DND-41 (cell line): Measurements from ENCODE around the gene CCDC24.

Experiments
- CTCF ChIP-seq: IDR thresholded peaks from 2 replicates; pipeline ENCODE4 v1.5.1; 2012; ENCODE audit warnings: borderline replicate concordance, low read length, moderate library complexity, mild to moderate bottlenecking; ENCODE audit not compliant: poor library complexity, severe bottlenecking; ENCODE audit errors: extremely low read depth
- EZH2 ChIP-seq: IDR thresholded peaks from 3 replicates; pipeline ENCODE4 v1.6.1; 2012; ENCODE audit warnings: borderline replicate concordance, low read depth, mild to moderate bottlenecking, moderate library complexity, low read length, inconsistent platforms; ENCODE audit not compliant: severe bottlenecking

GRCh38 chr1:44016890-44017400 lies 25.5 kb downstream of the CCDC24 start:
- TF ChIP-seq CTCF = no peak
- TF ChIP-seq EZH2 = no peak
